OCI-LY3 (cell line): ENCODE measurements around the gene SMYD4.

Experiments used
- EZH2phosphoT487 ChIP-seq: fragments of 200-600 bp; shearing (Covaris generic); IDR thresholded peaks from 2 replicates; pipeline ENCODE4 v1.6.1; 2018; ENCODE audit warnings: antibody characterized with exemption, mixed run types, low read depth
- TF ChIP-seq, protein P1 (sequence below): fragments of 200-600, 300-600 bp; sonication (generic); IDR thresholded peaks from 2 replicates; pipeline ENCODE4 v1.5.1; 2014; ENCODE audit warnings: antibody characterized with exemption, low read length, low read depth

- no peak for TF ChIP-seq EZH2phosphoT487
- TF ChIP-seq, protein P1, sequence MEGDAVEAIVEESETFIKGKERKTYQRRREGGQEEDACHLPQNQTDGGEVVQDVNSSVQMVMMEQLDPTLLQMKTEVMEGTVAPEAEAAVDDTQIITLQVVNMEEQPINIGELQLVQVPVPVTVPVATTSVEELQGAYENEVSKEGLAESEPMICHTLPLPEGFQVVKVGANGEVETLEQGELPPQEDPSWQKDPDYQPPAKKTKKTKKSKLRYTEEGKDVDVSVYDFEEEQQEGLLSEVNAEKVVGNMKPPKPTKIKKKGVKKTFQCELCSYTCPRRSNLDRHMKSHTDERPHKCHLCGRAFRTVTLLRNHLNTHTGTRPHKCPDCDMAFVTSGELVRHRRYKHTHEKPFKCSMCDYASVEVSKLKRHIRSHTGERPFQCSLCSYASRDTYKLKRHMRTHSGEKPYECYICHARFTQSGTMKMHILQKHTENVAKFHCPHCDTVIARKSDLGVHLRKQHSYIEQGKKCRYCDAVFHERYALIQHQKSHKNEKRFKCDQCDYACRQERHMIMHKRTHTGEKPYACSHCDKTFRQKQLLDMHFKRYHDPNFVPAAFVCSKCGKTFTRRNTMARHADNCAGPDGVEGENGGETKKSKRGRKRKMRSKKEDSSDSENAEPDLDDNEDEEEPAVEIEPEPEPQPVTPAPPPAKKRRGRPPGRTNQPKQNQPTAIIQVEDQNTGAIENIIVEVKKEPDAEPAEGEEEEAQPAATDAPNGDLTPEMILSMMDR: no peak
Observed at GRCh38 chr17:1796800-1797199, 32.9 kb downstream of the SMYD4 start.
